Activated gamma-delta T cell treated with anti-CD3 and anti-CD28 coated beads, Interleukin-2, amount 50 U/mL, for 16 hours (primary cell): ENCODE results near the gene MGAT2.
"Not testable (repeated sequence)": the region's sequence is repeated elsewhere in the genome, so short reads cannot be mapped to it uniquely, and the experiment has no call there.

Experiments
- DNase-seq: peaks from one replicate; pipeline ENCODE4 v3.0.0-alpha.2; 2020; ENCODE audit warnings: low read depth

Gene MGAT2

DNA sequence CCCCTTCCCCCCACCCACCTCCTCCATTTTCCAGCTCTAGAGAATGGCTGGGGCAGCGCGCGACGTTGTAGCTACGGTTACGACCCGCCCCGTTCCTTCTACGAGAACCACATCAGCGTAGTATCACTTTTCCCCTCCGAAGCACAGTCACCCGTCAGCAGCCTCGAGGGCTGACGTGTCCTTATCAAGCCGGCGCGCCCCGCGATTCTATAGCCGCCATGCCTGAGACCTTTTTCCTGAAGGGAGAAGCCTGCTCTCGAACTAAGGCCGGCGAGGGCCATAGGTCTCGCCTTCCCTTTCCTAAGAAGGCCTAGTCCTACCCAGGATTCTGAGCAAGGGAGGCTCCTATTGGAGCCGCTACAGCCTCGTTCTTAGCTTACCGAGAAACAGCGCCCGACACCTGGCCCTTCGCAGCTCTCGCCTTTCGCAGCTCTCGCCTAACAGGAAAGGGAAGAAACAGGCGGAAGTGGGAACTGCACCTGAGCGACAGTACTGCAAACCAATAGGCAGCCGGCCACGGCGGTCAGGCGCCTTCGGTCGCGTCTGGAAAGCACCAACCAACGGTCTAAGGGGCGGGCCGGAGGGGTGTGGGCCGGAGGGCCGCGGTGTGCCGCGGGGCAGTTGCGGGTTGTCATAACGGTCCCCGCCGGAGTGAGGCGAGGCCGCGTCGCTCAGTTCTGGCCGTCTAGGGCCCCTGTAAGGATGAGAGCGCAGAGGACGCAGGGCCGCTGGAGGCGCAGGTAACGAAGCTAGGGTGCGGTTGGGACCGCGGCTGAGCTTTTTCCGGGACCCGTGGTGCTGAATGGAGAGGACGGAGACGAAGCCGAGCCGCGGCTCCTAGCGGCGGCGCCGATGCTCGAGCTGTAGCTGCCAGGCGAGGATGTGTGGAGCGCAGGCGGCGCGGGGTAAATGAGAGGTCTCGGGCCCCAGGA lies at the start of gene MGAT2, which contains the start of gene RPL36AL:
MGAT2 (plus strand) TSS at position 618 of the 932 bp plus-strand sequence. CDS start 470 bp downstream, outside the sequence.
RPL36AL (minus strand) TSS at position 445 of the 932 bp plus-strand sequence. CDS start 1,522 bp downstream, outside the sequence.
- peak; percentile 92 for DNase-seq

DNA sequence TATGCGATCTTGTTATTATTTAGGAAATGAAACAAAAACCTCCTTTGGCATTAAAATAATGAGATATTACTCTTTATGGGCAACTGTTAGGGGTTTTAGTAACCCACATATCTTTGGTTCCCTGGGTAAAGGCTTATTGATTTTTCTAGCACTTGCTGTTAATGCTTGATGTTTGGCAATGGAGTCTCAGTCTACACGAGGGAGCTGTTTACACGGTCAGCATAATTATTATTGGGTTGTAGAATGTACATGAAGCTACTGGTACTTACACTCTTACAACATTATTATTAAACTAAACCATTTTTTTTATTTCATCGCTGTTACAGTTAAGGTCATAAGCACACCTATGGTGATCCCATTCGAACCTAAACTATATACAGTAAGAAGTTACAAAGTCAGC lies 46.6 kb upstream of the MGAT2 start:
- no peak for DNase-seq

DNA sequence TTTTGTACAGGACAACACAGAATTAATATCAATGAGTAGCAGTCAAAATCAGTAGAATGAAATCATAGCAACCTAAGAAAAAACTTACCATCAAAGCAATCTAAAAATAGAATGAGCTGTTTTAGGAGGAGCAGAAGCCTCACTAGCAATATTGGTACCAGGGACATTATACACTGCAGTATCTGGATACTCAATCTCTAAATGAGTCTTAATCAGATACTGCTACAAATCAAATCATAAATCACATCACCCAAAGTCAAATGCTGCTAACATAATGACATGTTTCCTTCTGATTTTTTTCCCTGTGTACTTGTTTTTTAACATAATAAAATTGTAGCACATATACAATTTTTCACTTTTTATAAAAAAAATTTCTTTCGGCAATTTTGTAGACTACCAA lies 42.5 kb upstream of the MGAT2 start:
- DNase-seq, result no peak

DNA sequence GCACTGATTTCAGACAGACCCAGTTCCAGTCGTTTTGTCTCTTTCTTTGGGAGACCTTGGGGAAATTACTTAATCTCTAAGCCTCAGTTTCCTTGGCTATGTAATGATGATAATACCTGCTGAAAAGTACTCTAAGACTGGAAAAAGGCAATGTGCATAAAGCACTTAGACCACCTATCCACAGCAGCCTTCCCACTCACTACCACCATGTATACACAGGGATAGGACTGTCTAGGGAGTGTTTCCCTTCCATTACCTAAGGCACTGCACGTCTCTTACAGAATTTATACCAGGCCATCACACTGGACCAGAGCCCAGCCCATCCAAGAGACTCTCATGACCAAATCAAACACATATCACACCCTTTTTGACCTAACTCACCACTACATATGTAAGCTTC lies 40.8 kb upstream of the MGAT2 start:
- no peak for DNase-seq

DNA sequence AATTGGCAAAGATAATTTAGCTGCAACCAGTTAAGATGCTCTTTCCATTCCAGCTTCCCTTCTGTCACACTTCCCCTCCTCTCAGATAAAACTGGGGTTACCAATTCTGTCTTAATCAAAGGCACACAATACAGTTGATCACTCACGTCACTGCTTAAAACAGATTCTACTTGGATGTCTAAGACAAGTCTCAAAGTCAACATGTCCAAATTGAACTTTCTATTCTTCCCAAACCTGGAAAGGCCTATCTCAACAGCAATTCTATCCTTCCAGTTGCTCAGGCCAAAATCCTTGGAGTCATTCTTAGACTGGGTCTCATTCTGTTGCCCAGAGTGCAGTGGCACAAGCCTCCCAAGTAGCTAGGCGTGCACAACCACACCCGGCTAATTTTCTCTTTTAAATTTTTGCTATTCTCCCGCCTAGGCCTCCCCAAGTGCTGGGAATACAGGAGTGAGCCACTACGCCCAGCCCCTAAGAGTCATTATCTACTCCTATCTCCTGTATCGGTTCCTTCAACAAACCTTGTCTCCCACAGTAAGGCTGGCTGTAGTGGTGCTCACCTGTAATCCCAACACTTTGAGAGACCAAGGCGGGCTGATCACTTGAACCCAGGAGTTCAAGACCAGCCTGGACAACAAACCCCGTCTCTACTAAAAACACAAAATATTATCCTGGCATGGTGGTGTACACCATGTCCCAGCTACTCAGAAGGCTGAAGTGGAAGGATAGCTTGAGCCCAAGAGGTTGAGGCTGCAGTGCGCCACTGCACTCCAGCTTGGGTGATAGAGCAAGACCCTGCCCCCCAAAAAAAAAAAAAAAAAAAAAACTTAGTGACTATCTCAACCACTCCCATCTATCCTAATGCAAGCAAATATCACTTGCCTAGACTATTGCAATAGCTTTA lies 39.1 kb upstream of the MGAT2 start:
- no peak for DNase-seq

DNA sequence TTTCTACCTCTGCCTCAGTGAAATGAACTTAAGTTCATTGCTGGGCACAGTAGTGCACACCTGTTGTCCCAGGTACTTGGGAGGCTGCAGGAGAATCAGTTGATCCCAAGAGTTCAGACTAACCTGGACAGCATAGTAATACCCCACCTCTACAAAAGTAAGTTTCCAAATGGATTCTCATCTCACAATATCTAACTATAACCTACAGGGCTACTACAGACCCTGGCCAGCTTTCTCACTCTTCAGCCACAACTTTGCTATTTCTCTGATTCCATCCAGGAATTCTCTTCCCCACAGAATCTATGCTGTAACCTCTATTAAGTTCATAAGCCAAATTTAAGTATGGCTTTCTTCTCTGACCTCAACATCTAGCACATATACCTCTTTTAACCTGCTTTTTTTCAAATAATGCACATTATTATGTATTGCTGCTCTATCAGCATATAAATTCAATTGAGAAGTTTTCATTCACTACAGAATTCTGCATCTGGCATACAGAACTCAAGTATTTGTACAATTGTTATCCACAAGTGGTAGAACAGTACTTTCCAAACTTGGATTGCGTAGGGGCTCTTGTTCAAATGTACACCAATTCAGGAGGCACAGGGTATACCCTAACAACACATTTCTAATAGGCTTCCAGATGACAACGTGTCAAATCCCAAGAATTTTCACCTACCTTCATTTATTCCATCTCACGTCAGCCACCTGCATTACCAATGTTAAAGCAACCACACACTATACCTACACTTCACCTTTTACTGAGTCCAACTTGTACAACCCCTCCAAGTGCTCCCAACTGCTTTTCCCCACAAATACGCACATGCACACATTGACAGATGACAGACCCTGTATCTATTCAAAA lies 38.3 kb upstream of the MGAT2 start:
- no peak for DNase-seq

DNA sequence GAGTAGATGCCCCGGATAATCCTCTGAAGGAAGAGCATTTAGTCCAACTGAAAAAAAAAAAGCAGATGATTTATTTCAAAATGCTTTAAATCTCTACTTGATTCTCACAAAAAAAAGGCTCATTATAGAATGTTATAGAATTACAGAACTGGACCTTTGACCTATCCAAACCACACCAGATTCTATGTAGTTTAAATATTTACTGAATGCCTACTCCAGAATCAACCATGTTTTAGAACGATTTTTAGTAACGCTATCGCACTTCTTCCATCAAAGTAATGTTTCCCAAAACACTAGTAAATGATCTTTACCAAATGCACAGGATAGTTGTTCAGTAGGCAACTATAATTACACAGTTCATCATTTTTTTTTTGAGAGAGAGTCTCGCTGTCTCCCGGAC lies 37.0 kb upstream of the MGAT2 start:
- no peak for DNase-seq

DNA sequence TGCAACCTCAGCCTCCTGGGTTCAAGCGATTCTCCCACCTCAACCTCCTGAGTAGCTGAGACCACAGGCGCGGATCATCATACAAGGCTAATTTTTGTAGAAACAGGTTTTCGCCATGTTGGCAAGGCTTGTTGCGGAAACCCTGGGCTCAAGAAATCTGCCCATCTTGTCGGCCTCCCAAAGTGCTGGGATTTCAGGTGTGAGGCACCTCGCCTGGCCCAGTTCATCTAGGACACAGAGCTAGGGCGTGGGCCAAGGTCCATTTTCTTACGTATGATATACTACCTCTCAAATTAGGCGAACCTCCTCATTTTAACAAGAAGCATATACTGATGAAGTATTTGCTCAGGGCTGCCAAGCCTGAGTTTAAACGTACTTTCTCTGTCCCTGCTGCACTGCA lies 36.5 kb upstream of the MGAT2 start:
- DNase-seq, result no peak

DNA sequence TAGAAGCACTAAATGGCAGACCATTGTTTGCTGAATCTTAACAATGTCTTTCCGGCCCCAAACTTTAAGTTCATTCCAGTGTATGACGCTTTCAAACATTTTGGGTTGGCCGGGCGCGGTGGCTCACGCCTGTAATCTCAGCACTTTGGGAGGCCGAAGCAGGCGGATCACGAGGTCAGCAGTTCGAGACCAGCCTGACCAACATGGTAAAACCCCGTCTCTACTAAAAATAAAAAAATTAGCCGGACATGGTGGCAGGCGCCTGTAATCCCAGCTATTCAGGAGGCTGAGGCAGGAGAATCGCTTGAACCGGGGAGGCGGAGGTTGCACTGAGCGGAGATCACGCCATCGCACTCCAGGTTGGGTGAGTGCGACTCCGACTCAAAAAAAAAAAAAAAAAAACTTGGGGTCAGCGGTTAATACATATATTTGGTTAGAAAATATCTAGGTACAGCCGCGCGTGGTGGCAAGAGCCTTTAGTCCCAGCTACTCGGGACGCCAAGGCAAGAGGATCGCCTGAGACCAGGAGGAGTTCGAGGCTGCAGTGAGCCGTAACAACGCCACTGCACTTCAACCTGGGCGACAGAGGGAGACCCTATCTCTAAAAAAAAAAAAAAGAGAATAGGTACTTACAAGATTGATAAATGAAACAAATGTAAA lies 35.5 kb upstream of the MGAT2 start:
- not testable (repeated sequence) for DNase-seq

DNA sequence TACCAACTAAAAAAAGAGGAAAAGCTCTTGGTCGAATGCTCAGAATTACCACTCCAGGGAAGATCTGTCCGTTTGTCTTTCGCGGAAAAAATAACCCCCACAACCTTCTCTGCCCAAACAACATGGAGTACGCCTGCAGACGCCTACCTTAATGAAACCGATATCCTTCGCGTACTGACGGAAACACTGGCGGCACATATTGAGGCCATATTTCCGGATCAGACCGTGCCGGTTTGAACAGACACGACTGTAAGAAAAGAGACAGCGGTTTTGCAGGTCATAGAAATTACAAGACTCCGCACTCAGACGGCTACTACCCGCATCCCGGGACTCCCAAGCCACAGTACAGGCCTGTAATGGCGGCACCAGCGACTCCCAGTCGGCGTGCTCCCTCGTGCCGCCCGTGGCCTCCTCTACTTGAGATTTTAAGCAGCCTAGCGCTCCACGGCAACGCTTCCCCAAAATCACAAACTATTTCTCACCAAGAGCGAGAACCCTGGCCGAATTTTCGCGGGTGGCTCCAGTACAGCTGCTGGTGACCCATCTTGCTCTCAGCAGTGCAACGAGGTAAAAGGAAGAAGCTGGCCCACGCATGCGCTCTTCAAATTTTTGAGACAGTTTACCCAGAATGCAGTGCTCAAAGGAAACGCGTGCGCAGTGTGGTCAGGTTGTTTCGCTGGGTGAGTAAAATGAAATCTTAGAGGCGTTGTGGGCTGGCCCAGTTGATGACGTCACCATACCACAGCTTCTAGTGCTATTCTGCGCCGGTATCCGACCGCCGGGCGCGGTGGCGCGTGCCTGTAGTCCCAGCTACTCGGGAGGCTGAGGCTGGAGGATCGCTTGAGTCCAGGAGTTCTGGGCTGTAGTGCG lies 34.6 kb upstream of the MGAT2 start, which contains the start of gene RPS29:
RPS29 (minus strand) TSS at position 578 of the 870 bp plus-strand sequence; CDS start at position 544, 34 bp downstream.
- peak; percentile 97 for DNase-seq

DNA sequence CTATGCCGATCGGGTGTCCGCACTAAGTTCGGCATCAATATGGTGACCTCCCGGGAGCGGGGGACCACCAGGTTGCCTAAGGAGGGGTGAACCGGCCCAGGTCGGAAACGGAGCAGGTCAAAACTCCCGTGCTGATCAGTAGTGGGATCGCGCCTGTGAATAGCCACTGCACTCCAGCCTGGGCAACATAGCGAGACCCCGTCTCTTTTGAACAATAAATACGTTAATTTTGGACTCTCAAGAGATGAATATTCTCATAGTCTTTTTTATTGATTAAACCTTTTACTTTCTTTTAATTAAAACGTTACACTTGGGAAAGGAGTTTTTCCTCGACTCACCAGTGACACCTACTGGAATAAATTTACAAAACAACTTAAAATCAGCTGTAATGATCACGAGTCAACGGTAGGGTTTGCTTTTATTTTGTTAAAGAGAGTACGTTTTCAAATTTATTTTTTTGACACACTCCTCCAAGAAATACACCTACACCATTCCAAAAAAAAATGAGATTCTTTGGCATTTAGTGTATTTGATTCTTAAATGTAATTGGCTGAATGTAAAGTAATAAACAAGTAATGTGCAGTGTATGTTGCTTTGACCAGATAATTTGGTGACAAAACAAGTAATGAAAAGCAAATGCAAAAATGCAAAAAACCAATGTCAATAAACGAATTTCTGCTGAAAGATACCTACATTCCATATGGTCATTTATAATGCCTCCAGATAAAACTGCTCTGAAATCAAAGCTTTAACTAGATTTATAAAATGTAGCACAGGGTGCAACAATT lies 33.7 kb upstream of the MGAT2 start:
- peak; percentile 17 for DNase-seq

DNA sequence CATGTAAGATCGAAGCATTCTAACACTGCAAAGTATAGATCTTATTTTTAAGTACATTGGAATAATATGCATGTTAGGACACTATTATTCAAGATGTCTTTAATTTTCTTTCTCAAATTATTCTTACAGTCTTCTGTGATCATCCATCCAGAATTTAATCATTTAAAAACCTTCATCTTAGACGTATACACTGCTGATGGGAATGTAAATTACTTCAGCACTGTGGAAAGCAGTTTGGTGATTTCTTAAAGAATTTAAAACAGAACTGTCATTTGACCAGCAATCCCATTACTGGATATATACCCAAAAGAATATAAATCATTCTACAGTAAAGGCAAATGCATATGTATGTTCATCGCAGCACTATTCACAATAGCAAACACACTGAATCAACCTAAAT lies 31.2 kb upstream of the MGAT2 start:
- DNase-seq, result no peak

DNA sequence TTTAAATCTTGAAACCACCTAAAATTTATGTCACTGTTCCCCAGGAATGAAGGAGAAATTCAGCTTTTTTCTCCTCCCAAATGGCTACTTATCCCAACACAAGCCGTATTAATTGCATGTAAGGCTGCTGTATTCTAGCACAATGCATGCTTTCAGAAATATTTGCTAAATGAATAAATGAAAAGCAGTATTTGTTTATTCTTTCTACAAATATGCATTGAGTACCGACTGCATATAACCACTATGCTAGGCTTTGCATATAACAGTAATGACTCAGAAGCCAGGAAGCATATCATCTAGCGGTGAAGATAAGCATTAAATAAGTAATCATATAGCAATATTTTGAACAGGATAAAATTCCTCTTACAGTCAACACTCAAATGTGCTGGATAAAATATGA lies 27.6 kb upstream of the MGAT2 start:
- no peak for DNase-seq

DNA sequence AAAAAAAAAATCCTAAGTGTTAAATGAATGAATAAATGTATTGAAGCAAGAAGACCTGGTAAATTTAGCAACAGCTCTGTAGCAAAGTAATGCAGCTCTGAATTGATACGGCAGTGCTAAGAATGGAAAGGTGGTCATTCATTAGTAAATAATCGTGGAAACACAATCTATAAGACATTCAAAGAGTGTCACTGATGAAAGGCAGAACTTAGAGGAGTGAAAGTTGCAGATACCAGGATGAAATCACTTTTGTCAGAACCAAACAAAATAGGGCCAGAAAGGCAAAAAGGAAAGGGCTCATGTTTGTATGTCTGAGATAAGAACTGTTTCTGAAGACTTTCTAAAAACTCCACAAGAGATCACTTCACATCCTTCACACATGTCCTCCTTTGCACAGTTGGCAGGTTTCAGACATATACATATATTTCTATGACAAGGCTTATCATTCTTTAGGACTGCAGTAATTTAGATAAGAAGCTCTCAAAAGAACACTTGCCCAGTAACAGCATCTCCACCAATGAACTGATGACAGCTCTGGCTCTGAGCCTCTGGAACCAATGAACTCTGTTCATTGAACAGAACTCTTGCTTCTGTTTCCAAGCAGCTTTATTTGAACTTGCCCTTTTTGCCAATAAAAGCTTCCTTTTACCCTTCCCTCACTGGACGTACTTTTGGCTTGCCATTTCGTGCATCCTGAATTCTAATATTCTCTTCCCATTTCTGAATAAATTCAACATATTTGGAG lies 26.1 kb upstream of the MGAT2 start:
- DNase-seq, result no peak

DNA sequence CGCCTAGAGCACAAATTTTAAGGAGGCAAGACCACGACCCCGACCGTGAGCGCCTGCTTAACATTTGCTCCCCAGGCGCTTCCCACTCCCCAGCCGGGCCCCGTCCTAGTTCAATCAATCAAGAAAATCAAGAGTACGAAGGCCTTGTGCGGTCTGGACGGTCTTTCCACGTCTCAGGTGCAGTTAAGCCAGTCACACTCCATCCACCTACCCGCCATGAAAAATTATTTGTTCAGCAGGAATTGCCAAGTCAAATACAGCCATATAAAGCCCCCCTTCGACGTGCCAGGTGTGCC lies 22.5 kb upstream of the MGAT2 start:
- no peak for DNase-seq

DNA sequence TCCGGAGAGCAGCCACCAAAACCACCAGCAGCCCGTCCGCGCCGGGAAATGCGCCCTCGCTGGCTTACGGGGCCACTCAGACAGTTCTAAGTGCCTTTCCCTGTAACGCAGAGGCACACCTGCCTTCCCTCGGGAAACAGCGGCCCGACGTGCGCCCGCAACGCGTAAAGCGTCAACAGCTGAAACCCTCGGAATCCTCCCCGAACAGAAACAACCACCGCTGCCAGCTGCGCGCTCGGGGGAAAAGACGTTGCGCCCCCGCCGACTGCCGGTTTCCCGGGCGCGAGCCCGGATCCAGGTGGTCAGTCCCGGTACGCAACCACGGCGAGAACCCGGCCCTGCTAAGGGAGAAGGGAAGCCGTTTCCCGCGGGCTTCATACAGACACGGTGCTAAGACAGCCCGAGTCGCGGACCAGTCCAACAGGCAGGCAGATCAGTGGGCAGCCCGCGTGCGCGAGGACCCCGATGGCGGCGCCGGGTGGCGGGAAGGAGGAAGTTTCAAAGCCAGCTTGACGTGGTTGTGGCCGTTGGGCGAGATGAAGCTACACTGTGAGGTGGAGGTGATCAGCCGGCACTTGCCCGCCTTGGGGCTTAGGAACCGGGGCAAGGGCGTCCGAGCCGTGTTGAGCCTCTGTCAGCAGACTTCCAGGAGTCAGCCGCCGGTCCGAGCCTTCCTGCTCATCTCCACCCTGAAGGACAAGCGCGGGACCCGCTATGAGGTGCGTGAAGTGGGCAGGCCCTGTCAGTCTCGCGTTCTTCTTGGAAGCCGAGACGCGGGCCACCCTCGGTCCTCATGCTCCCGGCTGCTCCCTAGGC lies 21.9 kb upstream of the MGAT2 start, which contains the start of gene LRR1:
LRR1 (plus strand) TSS at position 456 of the 816 bp plus-strand sequence; CDS start at position 537, 81 bp downstream.
- peak; percentile 77 for DNase-seq

DNA sequence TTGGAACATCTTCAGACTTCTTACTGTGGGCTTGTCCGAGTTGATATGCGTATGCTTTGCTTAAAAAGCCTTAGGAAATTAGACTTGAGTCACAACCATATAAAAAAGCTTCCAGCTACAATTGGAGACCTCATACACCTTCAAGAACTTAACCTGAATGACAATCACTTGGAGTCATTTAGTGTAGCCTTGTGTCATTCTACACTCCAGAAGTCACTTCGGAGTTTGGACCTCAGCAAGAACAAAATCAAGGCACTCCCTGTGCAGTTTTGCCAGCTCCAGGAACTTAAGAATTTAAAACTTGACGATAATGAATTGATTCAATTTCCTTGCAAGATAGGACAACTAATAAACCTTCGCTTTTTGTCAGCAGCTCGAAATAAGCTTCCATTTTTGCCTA lies 13.0 kb upstream of the MGAT2 start:
- DNase-seq, result no peak

DNA sequence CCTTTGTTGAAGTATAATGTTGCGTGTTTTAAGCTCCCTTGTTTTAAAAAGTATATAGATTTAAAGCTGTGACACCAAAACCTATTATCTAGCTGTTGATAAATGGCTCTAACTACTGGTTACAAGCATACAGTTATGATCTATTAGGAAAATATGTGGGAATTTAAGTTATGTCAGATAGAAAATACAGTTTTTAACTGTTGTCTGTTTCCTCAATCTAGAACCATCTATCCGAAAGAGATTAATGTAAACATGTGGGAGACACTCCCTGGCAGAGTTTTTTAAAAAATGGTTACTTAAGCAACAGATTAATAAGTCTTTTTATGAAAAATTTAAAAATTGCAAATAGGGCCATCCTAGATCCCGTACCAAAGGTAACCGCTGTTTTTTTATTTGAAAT lies 8.3 kb upstream of the MGAT2 start:
- DNase-seq, result no peak
